Measurements from ENCODE around the gene CRHR2. TPM values are rescaled to one million over a fixed set of nuclear protein-coding genes. Genes with fewer than 3 reads are reported as not detected.

The CRHR2 gene
- total and polyA plus RNA-seq, 12 donors = under 0.01 to 0.03 TPM; not detected in 10

DNA sequence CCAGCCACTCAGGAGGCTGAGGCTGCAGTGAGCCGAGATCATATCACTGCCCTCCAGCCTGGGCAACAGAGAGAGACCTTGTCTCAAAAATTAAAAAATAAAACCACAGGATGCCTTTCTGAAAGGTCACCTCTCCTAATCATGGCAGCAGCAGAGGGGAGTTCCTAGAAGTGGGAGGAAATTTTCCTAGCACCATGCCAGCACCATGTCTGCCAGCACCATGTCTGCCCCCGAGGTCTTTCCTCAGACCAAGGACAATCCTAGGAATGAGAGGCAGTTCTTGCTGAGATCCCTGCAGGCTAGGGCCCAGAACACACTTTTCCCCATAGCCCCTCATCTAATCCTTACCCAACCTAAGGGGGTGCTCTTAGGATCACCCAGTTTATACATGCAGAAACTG, 47.4 kb upstream of the CRHR2 start:
- H3K27ac ChIP-seq = no peak overlapping the region
- DNase-seq = no peak
- H3K4me1 ChIP-seq (replicated peaks in 1 of 2) = no peaks in the 10 kb centered on the region
- no peaks in the 10 kb centered on the region for H3K36me3 ChIP-seq (replicated peaks in 1 of 2)
- no peak overlapping the region for H3K4me3 ChIP-seq
- H3K27me3 ChIP-seq = peaks cover 5% of the 10 kb centered on the region
- TF ChIP-seq POLR2A (IDR thresholded peaks at IDR 0.05) = no peak
- TF ChIP-seq, protein P1, sequence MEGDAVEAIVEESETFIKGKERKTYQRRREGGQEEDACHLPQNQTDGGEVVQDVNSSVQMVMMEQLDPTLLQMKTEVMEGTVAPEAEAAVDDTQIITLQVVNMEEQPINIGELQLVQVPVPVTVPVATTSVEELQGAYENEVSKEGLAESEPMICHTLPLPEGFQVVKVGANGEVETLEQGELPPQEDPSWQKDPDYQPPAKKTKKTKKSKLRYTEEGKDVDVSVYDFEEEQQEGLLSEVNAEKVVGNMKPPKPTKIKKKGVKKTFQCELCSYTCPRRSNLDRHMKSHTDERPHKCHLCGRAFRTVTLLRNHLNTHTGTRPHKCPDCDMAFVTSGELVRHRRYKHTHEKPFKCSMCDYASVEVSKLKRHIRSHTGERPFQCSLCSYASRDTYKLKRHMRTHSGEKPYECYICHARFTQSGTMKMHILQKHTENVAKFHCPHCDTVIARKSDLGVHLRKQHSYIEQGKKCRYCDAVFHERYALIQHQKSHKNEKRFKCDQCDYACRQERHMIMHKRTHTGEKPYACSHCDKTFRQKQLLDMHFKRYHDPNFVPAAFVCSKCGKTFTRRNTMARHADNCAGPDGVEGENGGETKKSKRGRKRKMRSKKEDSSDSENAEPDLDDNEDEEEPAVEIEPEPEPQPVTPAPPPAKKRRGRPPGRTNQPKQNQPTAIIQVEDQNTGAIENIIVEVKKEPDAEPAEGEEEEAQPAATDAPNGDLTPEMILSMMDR (IDR thresholded peaks at IDR 0.05) = no peak
- no peaks in the 10 kb centered on the region for H3K9me3 ChIP-seq (replicated peaks in 1 of 3)
- intact Hi-C loops (cut with DNase I) = no loop called here
- 45 to 67% (median 57%) methylated on average over 2 of the region's 2 CpGs; no CpG with 5 or more reads in 1 of the 4 donors for WGBS, 4 donors

DNA sequence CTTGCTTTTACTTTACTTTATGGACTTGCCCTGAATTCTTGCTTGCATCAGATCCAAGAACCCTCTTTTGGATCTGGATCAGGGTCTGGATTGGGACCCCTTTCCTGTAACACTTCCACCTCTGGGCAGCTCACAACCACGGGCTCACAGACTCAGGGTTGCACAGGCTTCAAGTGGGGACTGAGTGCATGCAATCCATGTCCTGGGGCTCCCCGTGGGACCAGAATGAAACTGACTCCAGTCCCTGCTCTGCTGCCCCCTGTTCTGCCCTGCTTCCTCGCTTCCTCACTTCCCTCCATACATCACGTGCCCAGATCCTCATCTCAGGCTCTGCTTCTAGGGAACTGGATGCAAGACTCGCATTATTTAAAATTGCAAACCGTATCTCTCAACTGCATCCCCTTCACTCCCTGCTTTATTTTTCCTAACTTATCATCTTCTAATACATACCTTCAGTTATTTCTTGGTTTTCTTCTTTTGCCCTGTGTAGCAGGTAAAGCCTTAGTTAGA, 46.4 kb upstream of the CRHR2 start:
- intact Hi-C loops (cut with DNase I) = no loop called here
- no peak overlapping the region for H3K4me3 ChIP-seq
- TF ChIP-seq POLR2A (IDR thresholded peaks at IDR 0.05) = no peak
- TF ChIP-seq, protein P1 (IDR thresholded peaks at IDR 0.05) = no peak
- DNase-seq = no peak
- no peaks in the 10 kb centered on the region for H3K9me3 ChIP-seq (replicated peaks in 1 of 3)
- H3K4me1 ChIP-seq (replicated peaks in 1 of 2) = no peaks in the 10 kb centered on the region
- H3K27ac ChIP-seq = no peak overlapping the region
- H3K36me3 ChIP-seq (replicated peaks in 1 of 2) = no peaks in the 10 kb centered on the region
- H3K27me3 ChIP-seq = no peaks in the 10 kb centered on the region
- WGBS, 4 donors = 65 to 76% (median 70%) methylated on average over 6 of the region's 6 CpGs

DNA sequence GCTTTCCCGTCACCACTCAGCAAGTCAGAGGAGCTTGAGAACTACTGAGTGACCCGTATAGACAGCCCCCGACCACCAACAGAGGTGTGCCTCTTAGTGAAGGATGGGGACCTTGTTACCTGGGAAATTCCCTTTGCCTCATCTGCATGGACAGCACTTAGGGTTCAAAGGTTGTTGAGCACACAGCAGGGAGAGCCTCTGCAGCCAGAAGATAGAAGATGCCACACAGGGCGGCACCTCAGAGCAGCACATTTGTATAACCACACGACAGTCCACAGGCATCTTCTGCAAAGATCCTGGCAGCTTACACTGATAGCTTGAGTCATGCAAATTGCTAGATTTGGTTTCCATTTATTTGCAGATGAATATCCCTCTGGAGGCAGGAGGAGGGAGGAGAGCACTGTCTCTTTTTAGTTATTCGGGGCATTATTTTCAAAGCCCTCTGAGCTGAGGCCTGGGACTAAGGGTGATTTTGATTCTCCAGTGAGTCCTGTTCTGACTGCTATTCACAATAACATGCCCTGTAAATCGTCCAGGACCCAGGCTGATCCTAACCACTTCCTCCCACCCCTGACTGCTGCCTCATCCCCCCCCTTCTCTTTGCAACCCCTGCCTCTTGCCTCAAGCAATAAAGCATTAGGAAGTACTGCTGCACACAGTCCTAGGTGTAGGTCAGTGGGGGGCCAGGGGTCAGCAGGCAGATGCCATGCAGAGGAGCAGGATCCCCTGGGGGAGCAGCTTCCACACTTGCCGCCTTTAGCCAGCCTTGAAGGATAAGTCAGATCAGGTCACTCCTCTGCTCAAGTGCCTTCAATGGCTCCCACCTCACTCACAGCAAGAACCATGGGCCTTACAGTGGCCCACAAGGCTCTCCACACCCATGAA, 45.0 kb upstream of the CRHR2 start:
- Histone ChIP-seq H3K4me1 (replicated peaks in 1 of 2) (no peaks in the 10 kb centered on the region), H3K27ac (no peak overlapping the region), H3K27me3 (no peaks in the 10 kb centered on the region), H3K36me3 (replicated peaks in 1 of 2) (no peaks in the 10 kb centered on the region), H3K9me3 (replicated peaks in 1 of 3) (no peaks in the 10 kb centered on the region), H3K4me3 (no peak overlapping the region)
- WGBS, 4 donors = 60 to 70% (median 62%) methylated on average over 5 to 8 of the region's 8 CpGs
- TF ChIP-seq POLR2A (IDR thresholded peaks at IDR 0.05) = no peak
- TF ChIP-seq, protein P1 (IDR thresholded peaks at IDR 0.05) = no peak
- intact Hi-C loops (cut with DNase I) = no loop called here
- no peak for DNase-seq

DNA sequence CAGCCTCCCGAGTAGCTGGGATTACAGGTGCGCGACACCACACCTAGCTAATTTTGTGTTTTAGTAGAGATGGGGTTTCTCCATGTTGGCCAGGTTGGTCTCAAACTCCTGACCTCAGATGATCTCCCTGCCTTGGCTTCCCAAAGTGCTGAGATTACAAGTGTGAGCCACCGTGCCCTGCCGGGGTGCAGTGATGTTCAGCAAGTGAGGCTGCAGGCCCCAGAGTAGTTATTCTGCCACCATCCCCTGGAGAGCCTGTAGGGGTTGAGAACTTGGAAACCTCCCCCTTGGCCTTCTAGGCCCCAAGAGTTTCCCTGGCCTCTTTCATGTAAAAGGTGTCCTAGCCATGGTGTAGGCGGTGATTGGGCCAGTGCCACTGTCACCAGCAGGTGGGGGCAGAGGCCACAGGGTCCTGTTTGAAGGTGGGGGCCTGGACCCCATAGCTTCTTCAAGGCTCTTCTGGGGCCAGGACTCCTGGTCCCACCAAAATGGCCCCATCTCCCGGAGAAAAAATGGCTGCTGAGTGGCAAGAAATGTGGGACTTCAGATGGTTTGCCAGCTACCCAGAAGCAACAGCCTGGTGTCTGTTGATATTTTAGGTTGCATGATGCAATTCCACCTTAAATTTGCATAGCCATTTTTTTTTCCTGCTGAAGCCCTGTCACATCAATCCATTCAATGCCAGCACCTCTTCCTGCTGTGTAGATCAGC, 44.2 kb upstream of the CRHR2 start:
- TF ChIP-seq, protein P1 (IDR thresholded peaks at IDR 0.05) = no peak
- no peak for TF ChIP-seq POLR2A (IDR thresholded peaks at IDR 0.05)
- 90 to 98% (median 95%) methylated on average over 7 of the region's 7 CpGs for WGBS, 4 donors

More for the DNA sequence above, 44.2 kb upstream of the CRHR2 start:
- Histone ChIP-seq H3K36me3 (replicated peaks in 1 of 2) (no peaks in the 10 kb centered on the region), H3K9me3 (replicated peaks in 1 of 3) (no peaks in the 10 kb centered on the region), H3K4me1 (replicated peaks in 1 of 2) (no peaks in the 10 kb centered on the region), H3K27ac (no peak overlapping the region), H3K4me3 (no peak overlapping the region), H3K27me3 (no peaks in the 10 kb centered on the region)
- intact Hi-C loops (cut with DNase I) = no loop called here
- DNase-seq = no peak
